GM19351 (cell line): ENCODE measurements around the gene MST1.

Source experiments
- ATAC-seq: cut with Tn5 transposase; IDR thresholded peaks from one replicate; pipeline ENCODE4 v1.9.1; 2021; ENCODE audit warnings: mild to moderate bottlenecking, moderate library complexity; ENCODE audit not compliant: unreplicated experiment

MST1 gene

GRCh38 chr3:49638445-49638844 is 50.8 kb downstream of the MST1 start:
- ATAC-seq: no peak

DNA sequence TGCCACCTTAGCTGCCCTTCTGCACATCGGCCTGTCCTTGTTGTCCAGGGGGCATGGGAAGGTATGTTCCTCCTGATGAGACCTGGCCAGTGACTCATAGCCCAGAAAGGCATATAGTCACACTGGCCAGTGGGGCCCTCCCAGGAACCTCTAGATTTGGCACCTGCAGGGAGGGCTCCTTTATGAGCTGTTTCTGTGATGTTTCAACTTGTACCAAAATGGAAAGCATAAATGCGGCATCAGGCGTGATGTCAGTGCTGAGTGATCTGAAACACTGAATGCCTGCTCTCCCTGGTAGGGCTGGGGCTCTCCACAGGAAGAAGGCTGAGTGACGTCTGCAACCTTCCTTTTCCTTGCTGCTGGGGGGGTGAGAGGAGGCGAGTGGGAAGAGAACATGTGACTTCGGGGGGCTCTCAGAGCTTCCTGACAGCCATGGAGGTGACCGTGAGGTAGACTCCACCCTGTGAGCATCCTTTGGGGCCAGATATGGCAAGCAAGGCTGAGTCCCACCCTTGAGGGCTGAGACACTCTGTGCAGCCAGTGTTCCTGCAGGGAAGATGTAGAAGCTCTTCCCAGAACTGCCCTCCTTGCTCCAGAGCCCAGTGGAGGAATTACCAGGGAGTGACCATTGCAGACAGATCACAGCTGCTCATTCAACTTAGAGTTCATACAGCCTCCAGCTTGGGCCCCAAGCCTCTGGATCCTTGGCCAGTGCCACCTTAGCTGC is 52.2 kb downstream of the MST1 start:
- no peak for ATAC-seq

GRCh38 chr3:49634736-49635135 is 54.5 kb downstream of the MST1 start:
- ATAC-seq: no peak
